Rectal smooth muscle tissue (tissue), 1 donor: Measurements from ENCODE around the gene CACNA1S.

Experiments
- H3K27ac ChIP-seq: one replicate; pipeline ENCODE4 v1.7.0; 2013; ENCODE audit warnings: low read depth, low read length, inconsistent platforms
- H3K27me3 ChIP-seq: one replicate; pipeline ENCODE4 v1.7.0; 2013; ENCODE audit warnings: low read length; ENCODE audit not compliant: control insufficient read depth, insufficient read depth
- H3K36me3 ChIP-seq: one replicate; pipeline ENCODE4 v1.7.0; 2013; ENCODE audit warnings: low read length; ENCODE audit not compliant: control insufficient read depth, insufficient read depth
- H3K4me1 ChIP-seq: one replicate; pipeline ENCODE4 v1.7.0; 2013; ENCODE audit warnings: low read length; ENCODE audit not compliant: control insufficient read depth, insufficient read depth
- H3K4me3 ChIP-seq: one replicate; pipeline ENCODE4 v1.7.0; 2013; ENCODE audit warnings: low read length
- H3K9ac ChIP-seq: one replicate; pipeline ENCODE4 v1.7.0; 2013; ENCODE audit warnings: low read length

CACNA1S gene

GRCh38 chr1:201137579-201138310, 25.5 kb upstream of the CACNA1S start:
- Histone ChIP-seq H3K27ac (peak overlapping the region; percentile 82), H3K36me3 (peaks cover 4% of the 10 kb centered on the region), H3K9ac (no peak overlapping the region), H3K27me3 (no peaks in the 10 kb centered on the region), H3K4me3 (no peak overlapping the region), H3K4me1 (peaks cover 13% of the 10 kb centered on the region)

- peaks cover 4% of the 10 kb centered on the region for H3K36me3 ChIP-seq
- H3K4me3 ChIP-seq, result no peak overlapping the region
- H3K4me1 ChIP-seq, result peaks cover 13% of the 10 kb centered on the region
- H3K27me3 ChIP-seq, result no peaks in the 10 kb centered on the region
- H3K9ac ChIP-seq, result no peak overlapping the region
- H3K27ac ChIP-seq, result peak overlapping the region; percentile 82
Observed at GRCh38 chr1:201137024-201137392, 24.8 kb upstream of the CACNA1S start.

- Histone ChIP-seq H3K4me3 (no peak overlapping the region), H3K4me1 (peaks cover 13% of the 10 kb centered on the region), H3K27me3 (no peaks in the 10 kb centered on the region), H3K27ac (peak overlapping the region; percentile 82), H3K9ac (no peak overlapping the region), H3K36me3 (peaks cover 4% of the 10 kb centered on the region)
Observed at GRCh38 chr1:201136355-201137023, 24.3 kb upstream of the CACNA1S start.

GRCh38 chr1:201134405-201134804, 22.2 kb upstream of the CACNA1S start:
- H3K36me3 ChIP-seq, result peaks cover 4% of the 10 kb centered on the region
- no peak overlapping the region for H3K9ac ChIP-seq
- no peak overlapping the region for H3K4me3 ChIP-seq
- H3K4me1 ChIP-seq, result peaks cover 13% of the 10 kb centered on the region
- H3K27ac ChIP-seq, result no peak overlapping the region
- no peaks in the 10 kb centered on the region for H3K27me3 ChIP-seq

GRCh38 chr1:201131398-201131797, 19.2 kb upstream of the CACNA1S start:
- Histone ChIP-seq H3K27me3 (no peaks in the 10 kb centered on the region), H3K27ac (no peak overlapping the region), H3K4me3 (no peak overlapping the region), H3K4me1 (no peaks in the 10 kb centered on the region), H3K36me3 (peaks cover 4% of the 10 kb centered on the region), H3K9ac (no peak overlapping the region)

- Histone ChIP-seq H3K9ac (no peak overlapping the region), H3K4me3 (no peak overlapping the region), H3K36me3 (no peaks in the 10 kb centered on the region), H3K27me3 (no peaks in the 10 kb centered on the region), H3K4me1 (no peaks in the 10 kb centered on the region), H3K27ac (no peak overlapping the region)
Observed at GRCh38 chr1:201128962-201129361, 16.7 kb upstream of the CACNA1S start.

- H3K36me3 ChIP-seq, result no peaks in the 10 kb centered on the region
- no peaks in the 10 kb centered on the region for H3K4me1 ChIP-seq
- H3K9ac ChIP-seq, result no peak overlapping the region
- H3K27me3 ChIP-seq, result no peaks in the 10 kb centered on the region
- H3K27ac ChIP-seq, result no peak overlapping the region
- H3K4me3 ChIP-seq, result no peak overlapping the region
Observed at GRCh38 chr1:201128476-201128875, 16.2 kb upstream of the CACNA1S start.

GRCh38 chr1:201127755-201128455, 15.7 kb upstream of the CACNA1S start:
- Histone ChIP-seq H3K4me1 (no peaks in the 10 kb centered on the region), H3K27me3 (no peaks in the 10 kb centered on the region), H3K4me3 (no peak overlapping the region), H3K9ac (no peak overlapping the region), H3K27ac (no peak overlapping the region), H3K36me3 (no peaks in the 10 kb centered on the region)

GRCh38 chr1:201126832-201127754, 14.9 kb upstream of the CACNA1S start, which contains the start of gene ASCL5:
Gene ASCL5 (minus strand): TSS chr1:201127184. CDS start chr1:201115372, 11,812 bp downstream.
- Histone ChIP-seq H3K36me3 (no peaks in the 10 kb centered on the region), H3K27ac (no peak within 1 kb of the TSS), H3K4me3 (no peak within 1 kb of the TSS), H3K27me3 (no peaks in the 10 kb centered on the region), H3K9ac (no peak within 1 kb of the TSS), H3K4me1 (no peaks in the 10 kb centered on the region)

- H3K9ac ChIP-seq, result no peak overlapping the region
Observed at GRCh38 chr1:201126463-201126831, 14.2 kb upstream of the CACNA1S start.

GRCh38 chr1:201125800-201126199, 13.6 kb upstream of the CACNA1S start:
- no peaks in the 10 kb centered on the region for H3K4me1 ChIP-seq
- H3K27me3 ChIP-seq, result no peaks in the 10 kb centered on the region
- H3K27ac ChIP-seq, result no peak overlapping the region
- no peak overlapping the region for H3K9ac ChIP-seq
- H3K4me3 ChIP-seq, result no peak overlapping the region
- H3K36me3 ChIP-seq, result no peaks in the 10 kb centered on the region

More at GRCh38 chr1:201126463-201126831, 14.2 kb upstream of the CACNA1S start:
- no peaks in the 10 kb centered on the region for H3K27me3 ChIP-seq
- no peaks in the 10 kb centered on the region for H3K36me3 ChIP-seq
- H3K27ac ChIP-seq, result no peak overlapping the region
- no peaks in the 10 kb centered on the region for H3K4me1 ChIP-seq
- H3K4me3 ChIP-seq, result no peak overlapping the region

GRCh38 chr1:201125019-201125418, 12.8 kb upstream of the CACNA1S start:
- Histone ChIP-seq H3K27me3 (no peaks in the 10 kb centered on the region), H3K4me1 (no peaks in the 10 kb centered on the region), H3K36me3 (no peaks in the 10 kb centered on the region), H3K4me3 (no peak overlapping the region), H3K27ac (no peak overlapping the region), H3K9ac (no peak overlapping the region)
